Measurements from ENCODE around the gene COBLL1. TPM values are rescaled to one million over a fixed set of nuclear protein-coding genes. Genes with fewer than 3 reads are reported as not detected.
"Not testable (repeated sequence)": the region's sequence is repeated elsewhere in the genome, so short reads cannot be mapped to it uniquely, and the experiment has no call there.

Gene COBLL1
- total RNA-seq, 1 experiment from 2014 or later, result 4.4 TPM

DNA sequence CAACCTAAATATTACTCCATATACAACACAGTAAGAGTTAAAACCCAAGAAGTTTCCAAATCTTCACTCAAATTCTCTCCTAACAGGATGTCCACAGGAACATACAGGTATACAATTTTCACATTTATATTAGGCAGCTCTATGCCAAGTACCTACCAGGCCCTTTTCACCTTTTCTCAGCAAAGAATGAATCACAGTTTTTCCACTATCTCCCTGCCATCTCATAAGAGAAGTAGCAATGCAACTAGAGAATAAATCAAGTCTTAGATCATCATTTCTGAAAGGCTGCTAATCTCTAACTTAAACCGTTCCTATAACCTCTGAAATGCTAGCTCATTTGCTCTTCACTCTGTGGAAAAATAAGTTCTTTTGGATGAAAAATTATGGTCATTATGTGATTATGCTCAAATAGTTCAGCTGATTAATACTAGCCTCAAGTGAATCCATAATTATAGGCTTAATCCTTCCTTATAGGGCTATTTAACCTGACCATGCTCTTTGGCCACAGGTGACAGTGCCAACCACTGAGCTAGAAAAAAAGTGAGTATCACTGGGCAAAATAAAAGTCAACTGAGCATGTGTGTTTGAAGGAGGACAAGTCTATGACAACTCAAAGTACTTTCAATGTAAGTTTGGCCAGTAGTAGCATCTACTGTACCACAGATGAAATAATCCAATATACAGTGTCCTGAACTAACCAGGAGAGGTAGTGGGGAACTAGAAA is 79.7 kb downstream of the COBLL1 start:
- no peak overlapping the region for H3K4me3 ChIP-seq (ENCODE audit: low read depth in 2 of 2, low read length in 2 of 2)
- BruUV-seq (replicated peaks), result no TSS peak
- CTCF ChIA-PET, result no interaction called here
- H3K36me3 ChIP-seq (ENCODE audit: control insufficient read depth, insufficient read depth, low read length), result no peaks in the 10 kb centered on the region
- no peak for DNase-seq (ENCODE audit: low read depth, low spot score)
- in situ Hi-C loops (cut with HindIII; ENCODE audit: low pct_unique_long_range_greater_than_20kb, low sequenced_read_pairs), result no loop called here
- H3K27ac ChIP-seq (ENCODE audit: low read length), result no peak overlapping the region
- no peaks in the 10 kb centered on the region for H3K9me3 ChIP-seq (ENCODE audit: control insufficient read depth, insufficient read depth, low read depth, low read length)
- TF ChIP-seq POLR2AphosphoS5 (IDR thresholded peaks at IDR 0.05; ENCODE audit: low read depth, low read length) (no peak), TCF7L2 (IDR thresholded peaks at IDR 0.05; ENCODE audit: low read depth, low read length) (no peak), SIN3A (IDR thresholded peaks at IDR 0.05; ENCODE audit: borderline replicate concordance, insufficient read depth, low read depth, low read length) (no peak)
- TF ChIP-seq, protein P1, sequence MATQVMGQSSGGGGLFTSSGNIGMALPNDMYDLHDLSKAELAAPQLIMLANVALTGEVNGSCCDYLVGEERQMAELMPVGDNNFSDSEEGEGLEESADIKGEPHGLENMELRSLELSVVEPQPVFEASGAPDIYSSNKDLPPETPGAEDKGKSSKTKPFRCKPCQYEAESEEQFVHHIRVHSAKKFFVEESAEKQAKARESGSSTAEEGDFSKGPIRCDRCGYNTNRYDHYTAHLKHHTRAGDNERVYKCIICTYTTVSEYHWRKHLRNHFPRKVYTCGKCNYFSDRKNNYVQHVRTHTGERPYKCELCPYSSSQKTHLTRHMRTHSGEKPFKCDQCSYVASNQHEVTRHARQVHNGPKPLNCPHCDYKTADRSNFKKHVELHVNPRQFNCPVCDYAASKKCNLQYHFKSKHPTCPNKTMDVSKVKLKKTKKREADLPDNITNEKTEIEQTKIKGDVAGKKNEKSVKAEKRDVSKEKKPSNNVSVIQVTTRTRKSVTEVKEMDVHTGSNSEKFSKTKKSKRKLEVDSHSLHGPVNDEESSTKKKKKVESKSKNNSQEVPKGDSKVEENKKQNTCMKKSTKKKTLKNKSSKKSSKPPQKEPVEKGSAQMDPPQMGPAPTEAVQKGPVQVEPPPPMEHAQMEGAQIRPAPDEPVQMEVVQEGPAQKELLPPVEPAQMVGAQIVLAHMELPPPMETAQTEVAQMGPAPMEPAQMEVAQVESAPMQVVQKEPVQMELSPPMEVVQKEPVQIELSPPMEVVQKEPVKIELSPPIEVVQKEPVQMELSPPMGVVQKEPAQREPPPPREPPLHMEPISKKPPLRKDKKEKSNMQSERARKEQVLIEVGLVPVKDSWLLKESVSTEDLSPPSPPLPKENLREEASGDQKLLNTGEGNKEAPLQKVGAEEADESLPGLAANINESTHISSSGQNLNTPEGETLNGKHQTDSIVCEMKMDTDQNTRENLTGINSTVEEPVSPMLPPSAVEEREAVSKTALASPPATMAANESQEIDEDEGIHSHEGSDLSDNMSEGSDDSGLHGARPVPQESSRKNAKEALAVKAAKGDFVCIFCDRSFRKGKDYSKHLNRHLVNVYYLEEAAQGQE (IDR thresholded peaks at IDR 0.05; ENCODE audit: insufficient read depth in 1 of 2, low read depth in 2 of 2, low read length in 1 of 2), result no peak
- TF ChIP-seq, protein P2, sequence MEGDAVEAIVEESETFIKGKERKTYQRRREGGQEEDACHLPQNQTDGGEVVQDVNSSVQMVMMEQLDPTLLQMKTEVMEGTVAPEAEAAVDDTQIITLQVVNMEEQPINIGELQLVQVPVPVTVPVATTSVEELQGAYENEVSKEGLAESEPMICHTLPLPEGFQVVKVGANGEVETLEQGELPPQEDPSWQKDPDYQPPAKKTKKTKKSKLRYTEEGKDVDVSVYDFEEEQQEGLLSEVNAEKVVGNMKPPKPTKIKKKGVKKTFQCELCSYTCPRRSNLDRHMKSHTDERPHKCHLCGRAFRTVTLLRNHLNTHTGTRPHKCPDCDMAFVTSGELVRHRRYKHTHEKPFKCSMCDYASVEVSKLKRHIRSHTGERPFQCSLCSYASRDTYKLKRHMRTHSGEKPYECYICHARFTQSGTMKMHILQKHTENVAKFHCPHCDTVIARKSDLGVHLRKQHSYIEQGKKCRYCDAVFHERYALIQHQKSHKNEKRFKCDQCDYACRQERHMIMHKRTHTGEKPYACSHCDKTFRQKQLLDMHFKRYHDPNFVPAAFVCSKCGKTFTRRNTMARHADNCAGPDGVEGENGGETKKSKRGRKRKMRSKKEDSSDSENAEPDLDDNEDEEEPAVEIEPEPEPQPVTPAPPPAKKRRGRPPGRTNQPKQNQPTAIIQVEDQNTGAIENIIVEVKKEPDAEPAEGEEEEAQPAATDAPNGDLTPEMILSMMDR (IDR thresholded peaks at IDR 0.05), result no peak
- H3K4me1 ChIP-seq (ENCODE audit: control insufficient read depth, insufficient read depth, low read length), result no peaks in the 10 kb centered on the region; the same call in 1 of the 2 replicates
- no peak for ATAC-seq
- POLR2A ChIA-PET, result no interaction called here
- intact Hi-C loops (cut with micrococcal nuclease; ENCODE audit: unreplicated experiment), result no loop called here
- H3K27me3 ChIP-seq (ENCODE audit: control insufficient read depth, insufficient read depth, low read length), result no peaks in the 10 kb centered on the region

DNA sequence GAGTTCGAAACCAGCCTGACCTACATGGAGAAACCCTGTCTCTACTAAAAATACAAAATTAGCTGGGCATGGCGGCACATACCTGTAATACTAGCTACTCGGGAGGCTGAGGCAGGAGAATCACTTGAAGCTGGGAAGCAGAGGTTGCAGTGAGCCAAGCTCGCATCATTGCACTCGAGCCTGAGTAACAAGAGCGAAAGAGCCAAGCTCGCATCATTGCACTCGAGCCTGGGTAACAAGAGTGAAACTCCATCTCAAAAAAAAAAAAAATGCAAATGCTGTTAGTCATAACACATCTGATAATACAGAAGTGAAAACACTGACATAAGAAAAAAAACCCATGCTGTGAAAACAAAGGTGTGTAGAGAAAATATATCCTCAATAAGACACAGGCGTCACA is 80.4 kb downstream of the COBLL1 start:
- POLR2A ChIA-PET, CTCF ChIA-PET: not testable (repeated sequence)

DNA sequence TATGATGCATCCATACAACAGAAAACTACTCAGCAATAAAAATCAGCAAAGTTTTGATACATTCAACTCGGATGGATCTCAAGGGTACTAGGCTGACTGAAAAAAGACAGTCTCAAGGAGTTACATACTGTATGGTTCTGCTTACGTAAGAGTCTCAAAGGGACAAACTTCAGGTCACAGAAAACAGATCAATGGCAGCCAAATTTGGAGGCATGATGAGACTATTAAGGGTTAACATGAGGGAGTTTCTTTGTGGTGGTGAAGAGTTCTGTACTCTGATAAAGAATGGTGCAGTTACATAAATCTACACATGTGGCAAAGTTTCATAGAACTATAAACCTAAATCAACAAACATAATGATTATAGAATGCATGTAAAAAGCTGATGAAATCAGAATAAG is 81.4 kb downstream of the COBLL1 start:
- in situ Hi-C loops (cut with HindIII; ENCODE audit: low pct_unique_long_range_greater_than_20kb, low sequenced_read_pairs), result no loop called here
- ATAC-seq, result no peak
- intact Hi-C loops (cut with micrococcal nuclease; ENCODE audit: unreplicated experiment), result no loop called here

More for the DNA sequence above, 80.4 kb downstream of the COBLL1 start:
- H3K4me1 ChIP-seq (ENCODE audit: control insufficient read depth, insufficient read depth, low read length); intact Hi-C loops (cut with micrococcal nuclease; ENCODE audit: unreplicated experiment); BruUV-seq (replicated peaks); H3K36me3 ChIP-seq (ENCODE audit: control insufficient read depth, insufficient read depth, low read length); H3K27me3 ChIP-seq (ENCODE audit: control insufficient read depth, insufficient read depth, low read length); H3K4me3 ChIP-seq (ENCODE audit: low read depth in 2 of 2, low read length in 2 of 2); ATAC-seq; in situ Hi-C loops (cut with HindIII; ENCODE audit: low pct_unique_long_range_greater_than_20kb, low sequenced_read_pairs); H3K27ac ChIP-seq (ENCODE audit: low read length); H3K9me3 ChIP-seq (ENCODE audit: control insufficient read depth, insufficient read depth, low read depth, low read length); DNase-seq (ENCODE audit: low read depth, low spot score): not testable (repeated sequence)

More for the DNA sequence above, 81.4 kb downstream of the COBLL1 start:
- H3K4me1 ChIP-seq (ENCODE audit: control insufficient read depth, insufficient read depth, low read length), result no peaks in the 10 kb centered on the region; the same call in 1 of the 2 replicates
- no peak for DNase-seq (ENCODE audit: low read depth, low spot score)
- H3K36me3 ChIP-seq (ENCODE audit: control insufficient read depth, insufficient read depth, low read length), result no peaks in the 10 kb centered on the region
- no peaks in the 10 kb centered on the region for H3K9me3 ChIP-seq (ENCODE audit: control insufficient read depth, insufficient read depth, low read depth, low read length)
- ChIA-PET CTCF (no interaction called here), POLR2A (no interaction called here)
- BruUV-seq (replicated peaks), result no TSS peak
- H3K4me3 ChIP-seq (ENCODE audit: low read depth in 2 of 2, low read length in 2 of 2), result no peak overlapping the region
- H3K27ac ChIP-seq (ENCODE audit: low read length), result no peak overlapping the region
- TF ChIP-seq TCF7L2 (IDR thresholded peaks at IDR 0.05; ENCODE audit: low read depth, low read length) (no peak), POLR2AphosphoS5 (IDR thresholded peaks at IDR 0.05; ENCODE audit: low read depth, low read length) (no peak), SIN3A (IDR thresholded peaks at IDR 0.05; ENCODE audit: borderline replicate concordance, insufficient read depth, low read depth, low read length) (no peak)
- TF ChIP-seq, protein P2 (IDR thresholded peaks at IDR 0.05), result no peak
- TF ChIP-seq, protein P1 (IDR thresholded peaks at IDR 0.05; ENCODE audit: insufficient read depth in 1 of 2, low read depth in 2 of 2, low read length in 1 of 2), result no peak
- H3K27me3 ChIP-seq (ENCODE audit: control insufficient read depth, insufficient read depth, low read length), result no peaks in the 10 kb centered on the region

All from Panc1 (cell line).